SK-N-MC (cell line): ENCODE data around the gene DCST1.

Source experiments
- EZH2 ChIP-seq: fragments of 200-600 bp; sonication (generic); IDR thresholded peaks from one replicate; pipeline ENCODE4 v1.6.1; 2017; ENCODE audit warnings: antibody characterized with exemption
- FOXP2 ChIP-seq: optimal IDR thresholded peaks from 2 replicates; pipeline ENCODE3; 2011; ENCODE audit warnings: mild to moderate bottlenecking, moderate library complexity; ENCODE audit not compliant: insufficient read depth; ENCODE audit errors: extremely low read length, control extremely low read depth
- POLR2AphosphoS5 ChIP-seq: IDR thresholded peaks from 2 replicates; pipeline ENCODE4 v1.6.1; 2012; ENCODE audit warnings: mild to moderate bottlenecking, low read depth, low read length, borderline replicate concordance

- TF ChIP-seq POLR2AphosphoS5 (no peak), EZH2 (no peak), FOXP2 (no peak)
Measured at GRCh38 chr1:155083052-155083541, 49.5 kb downstream of the DCST1 start.
